H1 (cell line): Measurements from ENCODE around the gene ABCF3. TPM values are rescaled to one million over a fixed set of nuclear protein-coding genes. Genes with fewer than 3 reads are reported as not detected.

ENCODE experiments used
- CTCF ChIA-PET: fragments of 300-600 bp; sonication (Branson Sonifier 250); formaldehyde crosslinking; loops from one replicate; lab custom pipeline; 2021; ENCODE audit not compliant: partially characterized antibody; lab: Charles Lee
- POLR2A ChIA-PET: fragments of 300-600 bp; sonication (Branson Sonifier 250); formaldehyde crosslinking; loops from one replicate; lab custom pipeline; 2021; ENCODE audit warnings: inconsistent platforms; ENCODE audit not compliant: partially characterized antibody; lab: Charles Lee
- DNase-seq, 2 experiments: peaks; one replicate each; pipeline versions ENCODE4 v3.0.0 to v3.0.0-alpha.2; 2010 to 2022; ENCODE audit warnings: low spot score in 2 of 2, low read depth in 1 of 2, mixed read lengths in 1 of 2
- FAIRE-seq: peaks from 2 replicates; lab custom pipeline; 2011; peaks lifted over from hg19 to GRCh38; lab: Jason Lieb, UNC
- H2AFZ ChIP-seq: 2 replicates; pipeline ENCODE4 v1.8.1; 2012; ENCODE audit warnings: low read length, inconsistent platforms
- H2AK5ac ChIP-seq: 2 replicates; pipeline ENCODE4 v1.6.1; 2013; ENCODE audit warnings: low read depth, low read length
- H2BK120ac ChIP-seq: replicated peaks from 2 replicates; pipeline ENCODE3; 2013; ENCODE audit warnings: low read depth, low read length, inconsistent platforms
- H2BK12ac ChIP-seq: 2 replicates; pipeline ENCODE4 v1.6.1; 2013; ENCODE audit warnings: low read depth, low read length
- H2BK15ac ChIP-seq: 2 replicates; pipeline ENCODE4 v1.6.1; 2013; ENCODE audit warnings: low read length
- H2BK20ac ChIP-seq: 2 replicates; pipeline ENCODE4 v1.6.1; 2013; ENCODE audit warnings: low read length
- H2BK5ac ChIP-seq: 2 replicates; pipeline ENCODE4 v1.6.1; 2013; ENCODE audit warnings: low read depth, low read length
- H3K14ac ChIP-seq: 2 replicates; pipeline ENCODE4 v1.6.1; 2013; ENCODE audit warnings: inconsistent platforms; ENCODE audit not compliant: insufficient read length
- H3K18ac ChIP-seq: 2 replicates; pipeline ENCODE4 v1.6.1; 2013; ENCODE audit warnings: low read length; ENCODE audit errors: extremely low read depth
- H3K23ac ChIP-seq: 2 replicates; pipeline ENCODE4 v1.6.1; 2013; ENCODE audit warnings: inconsistent platforms; ENCODE audit not compliant: insufficient read length
- H3K23me2 ChIP-seq: 2 replicates; pipeline ENCODE4 v1.6.1; 2013; ENCODE audit warnings: low read depth, low read length
- H3K27ac ChIP-seq: 2 replicates; pipeline ENCODE4 v1.6.1; 2011; ENCODE audit warnings: low read depth, low read length, inconsistent platforms
- H3K27me3 ChIP-seq, 4 experiments: replicated peaks in 1 of 4; 1 replicate in 1 of 4; 2 replicates in 3 of 4; pipeline versions ENCODE4 v1.6.1 to v1.8.1; 2011 to 2013; ENCODE audit warnings: low read length in 3 of 4, mild to moderate bottlenecking in 3 of 4, inconsistent platforms in 2 of 4, mixed read lengths in 2 of 4, moderate library complexity in 1 of 4; ENCODE audit not compliant: control insufficient read depth in 3 of 4, insufficient read depth in 3 of 4; ENCODE audit errors: extremely low read depth in 1 of 4
- H3K36me3 ChIP-seq, 4 experiments: 2 replicates each; pipeline versions ENCODE4 v1.6.1 to v1.8.1; 2011 to 2013; ENCODE audit warnings: mild to moderate bottlenecking in 4 of 4, low read length in 3 of 4, moderate library complexity in 2 of 4, control low read depth in 1 of 4, inconsistent platforms in 1 of 4; ENCODE audit not compliant: insufficient read depth in 4 of 4, control insufficient read depth in 2 of 4
- H3K4ac ChIP-seq: replicated peaks from 2 replicates; pipeline ENCODE3; 2013; ENCODE audit warnings: low read length, low read depth, mixed read lengths, inconsistent platforms; ENCODE audit not compliant: insufficient read length
- H3K4me1 ChIP-seq, 4 experiments: replicated peaks in 1 of 4; 1 replicate in 1 of 4; 2 replicates in 3 of 4; pipeline versions ENCODE4 v1.6.1 to v1.8.1; 2011 to 2013; ENCODE audit warnings: low read length in 3 of 4, inconsistent platforms in 2 of 4, mixed read lengths in 1 of 4; ENCODE audit not compliant: insufficient read depth in 4 of 4, control insufficient read depth in 3 of 4
- H3K4me2 ChIP-seq, 2 experiments: 2 replicates each; pipeline versions ENCODE4 v1.6.1 to v1.8.1; 2011 to 2013; ENCODE audit warnings: low read depth in 2 of 2, low read length in 2 of 2, control low read depth in 1 of 2, inconsistent platforms in 1 of 2, mild to moderate bottlenecking in 1 of 2; ENCODE audit not compliant: insufficient read depth in 1 of 2
- H3K4me3 ChIP-seq, 4 experiments: fragments of 200-600, 300-600 bp in 1 of 4; sonication (generic), shearing (Covaris generic), sonication (Bioruptor Twin) in 1 of 4; 2 replicates each; pipeline versions ENCODE4 v1.5.1 to v1.8.1; 2011 to 2016; ENCODE audit warnings: low read length in 4 of 4, low read depth in 3 of 4, control low read depth in 2 of 4, inconsistent platforms in 2 of 4, mild to moderate bottlenecking in 2 of 4, mixed read lengths in 1 of 4, moderate library complexity in 1 of 4; ENCODE audit not compliant: insufficient read depth in 2 of 4; ENCODE audit errors: extremely low read depth in 1 of 4
- H3K56ac ChIP-seq: replicated peaks from 2 replicates; pipeline ENCODE3; 2013; ENCODE audit warnings: low read depth, mild to moderate bottlenecking, mixed read lengths, low read length, inconsistent platforms; ENCODE audit not compliant: insufficient read length
- H3K79me1 ChIP-seq: 2 replicates; pipeline ENCODE4 v1.6.1; 2013; ENCODE audit warnings: low read depth, low read length, control low read depth
- H3K79me2 ChIP-seq, 2 experiments: 2 replicates each; pipeline versions ENCODE4 v1.6.1 to v1.8.1; 2012 to 2013; ENCODE audit warnings: low read length in 2 of 2, mild to moderate bottlenecking in 2 of 2, inconsistent platforms in 1 of 2; ENCODE audit not compliant: insufficient read depth in 2 of 2, control insufficient read depth in 1 of 2
- H3K9ac ChIP-seq, 4 experiments: replicated peaks in 1 of 4; 1 replicate in 1 of 4; 2 replicates in 3 of 4; pipeline versions ENCODE4 v1.6.1 to v1.8.1; 2011 to 2013; ENCODE audit warnings: low read depth in 3 of 4, low read length in 3 of 4, control low read depth in 2 of 4, mild to moderate bottlenecking in 2 of 4, moderate library complexity in 2 of 4, inconsistent platforms in 1 of 4; ENCODE audit errors: extremely low read depth in 1 of 4
- H3K9me3 ChIP-seq, 2 experiments: 2 replicates each; pipeline versions ENCODE4 v1.6.1 to v1.8.1; 2012 to 2013; ENCODE audit warnings: mild to moderate bottlenecking in 2 of 2, moderate library complexity in 2 of 2, control low read depth in 1 of 2, inconsistent platforms in 1 of 2, low read depth in 1 of 2, low read length in 1 of 2, mixed read lengths in 1 of 2; ENCODE audit not compliant: insufficient read depth in 2 of 2
- H4K20me1 ChIP-seq, 2 experiments: replicated peaks in 1 of 2; 2 replicates each; pipeline versions ENCODE3 to v1.8.1; 2011 to 2013; ENCODE audit warnings: inconsistent platforms in 2 of 2, low read length in 2 of 2, mild to moderate bottlenecking in 1 of 2; ENCODE audit not compliant: insufficient read depth in 2 of 2, control insufficient read depth in 1 of 2
- H4K5ac ChIP-seq: 2 replicates; pipeline ENCODE4 v1.6.1; 2013; ENCODE audit warnings: low read length, low read depth, mixed read lengths, inconsistent platforms; ENCODE audit not compliant: insufficient read length
- H4K8ac ChIP-seq: 2 replicates; pipeline ENCODE4 v1.8.0; 2013; ENCODE audit warnings: mild to moderate bottlenecking, moderate library complexity, low read length, inconsistent platforms; ENCODE audit not compliant: insufficient read depth; ENCODE audit errors: extremely low read depth
- H4K91ac ChIP-seq: replicated peaks from 2 replicates; pipeline ENCODE3; 2013; ENCODE audit warnings: low read length, mixed read lengths, inconsistent platforms; ENCODE audit not compliant: insufficient read length
- CTCF ChIP-seq, 3 experiments: IDR thresholded peaks; 1 replicate in 2 of 3; 2 replicates in 1 of 3; pipeline versions ENCODE4 v1.5.1 to v1.6.1; 2011; ENCODE audit warnings: low read length in 3 of 3, mild to moderate bottlenecking in 3 of 3, inconsistent platforms in 2 of 3, low read depth in 1 of 3, moderate library complexity in 1 of 3; ENCODE audit not compliant: insufficient read depth in 1 of 3; ENCODE audit errors: control extremely low read depth in 1 of 3
- JUN ChIP-seq: IDR thresholded peaks from 2 replicates; pipeline ENCODE4 v1.6.1; 2011; ENCODE audit warnings: low read depth, mild to moderate bottlenecking, improper control_type of control experiment, low read length
- RAD21 ChIP-seq, 2 experiments: IDR thresholded peaks in 1 of 2; conservative IDR thresholded peaks in 1 of 2; 2 replicates each; pipeline ENCODE4 v1.6.1; 2011; ENCODE audit warnings: low read depth in 2 of 2, low read length in 2 of 2, improper control_type of control experiment in 1 of 2, inconsistent platforms in 1 of 2, mild to moderate bottlenecking in 1 of 2, moderate library complexity in 1 of 2
- SP4 ChIP-seq: IDR thresholded peaks from 2 replicates; pipeline ENCODE4 v1.6.1; 2012; ENCODE audit warnings: low read length, inconsistent platforms
- TAF1 ChIP-seq: IDR thresholded peaks from 2 replicates; pipeline ENCODE4 v1.6.1; 2011; ENCODE audit warnings: mild to moderate bottlenecking, low read depth, low read length
- TBP ChIP-seq: IDR thresholded peaks from 2 replicates; pipeline ENCODE4 v1.6.1; 2011; ENCODE audit warnings: low read depth, low read length, improper control_type of control experiment
- TCF12 ChIP-seq: IDR thresholded peaks from 2 replicates; pipeline ENCODE4 v1.6.1; 2011; ENCODE audit warnings: low read depth, mild to moderate bottlenecking, low read length
- TEAD4 ChIP-seq: IDR thresholded peaks from 2 replicates; pipeline ENCODE4 v1.6.1; 2012; ENCODE audit warnings: low read depth, low read length, inconsistent platforms, mixed read lengths
- USF2 ChIP-seq: IDR thresholded peaks from 2 replicates; pipeline ENCODE4 v1.6.1; 2011; ENCODE audit warnings: low read length, improper control_type of control experiment
- WGBS, 2 experiments: shearing (Covaris generic) in 1 of 2; methylation state at CpG; one replicate each; pipeline versions ENCODE4 v1.1.6 to v1.1.7; 2013 to 2015; ENCODE audit warnings: low lambda C conversion rate in 2 of 2, mixed read lengths in 2 of 2, inconsistent platforms in 1 of 2, low coverage in 1 of 2, missing lambda C conversion rate in 1 of 2; ENCODE audit not compliant: insufficient replicate concordance in 2 of 2, insufficient coverage in 1 of 2, insufficient read length in 1 of 2; ENCODE audit errors: extremely low coverage in 1 of 2, missing lambda C conversion rate in 1 of 2; 5-methylcytosine and 5-hydroxymethylcytosine counted together
- polyA plus RNA-seq, 7 experiments: library from polyadenylated mRNA; depleted of rRNA in 3 of 7; stranded (reverse) in 5 of 7; unstranded in 2 of 7; fragments of >200 nt in 5 of 7; fragments of 200-250 nt in 2 of 7; gene quantifications; 1 replicate in 5 of 7; 2 replicates in 1 of 7; 4 replicates in 1 of 7; pipeline versions ENCODE4 v1.2.1 to v1.2.3, GENCODE V29; 2011 to 2013; ENCODE audit warnings: missing spikeins in 2 of 7, mixed read lengths in 2 of 7
- total RNA-seq: library from RNA; stranded (reverse); fragmentation: NEBNext Ultra II Directional; extraction: Animal tissue kit (Norgen Biotek cat#: 25700); gene quantifications from 2 replicates; pipeline ENCODE4 v1.2.1, GENCODE V29; 2021

The ABCF3 gene
- total and polyA plus RNA-seq, 2 of the 8 experiments (the other 6 are each of a cell fraction or from before 2014, with no cell fraction given): 51.6 to 57.8 TPM

GRCh38 chr3:184156522-184156955, 29.5 kb upstream of the ABCF3 start:
- Histone ChIP-seq H3K27me3 (no peaks in the 10 kb centered on the region), H3K9ac (peak overlapping the region; percentile 43 to 90 (median 68)), H4K91ac (peak overlapping the region; percentile 46), H3K4me3 (peak overlapping the region; percentile 93 to 99 (median 98)), H3K4me2 (peak overlapping the region; percentile 96 to 98), H3K36me3 (no peaks in the 10 kb centered on the region), H3K79me1 (peaks cover 16% of the 10 kb centered on the region), H2BK5ac (peak overlapping the region; percentile 82), H2BK15ac (peak overlapping the region; percentile 81; the same call in 1 of the 2 replicates), H2BK20ac (no peak overlapping the region), H3K56ac (no peak overlapping the region), H3K14ac (no peak overlapping the region), H3K79me2 (peaks cover 21 to 37% of the 10 kb centered on the region in 2 experiments), H2AFZ (no peak overlapping the region), H2BK12ac (peak overlapping the region; percentile 62; the same call in 1 of the 2 replicates), H3K18ac (peak overlapping the region; percentile 17; the same call in 1 of the 2 replicates), H2AK5ac (no peak overlapping the region), H3K27ac (0 out of 2 replicates have a peak overlapping the region, but pooled peaks have one; percentile 26), H3K4ac (no peak overlapping the region), H3K23me2 (peaks cover 16% of the 10 kb centered on the region), H3K4me1 (peaks cover 2 to 9% (median 5%) of the 10 kb centered on the region in 4 experiments; a peak in 6 of 7 replicates), H4K8ac (no peak overlapping the region), H4K20me1 (peaks cover 0 to 4% of the 10 kb centered on the region in 2 experiments), H3K9me3 (no peaks in the 10 kb centered on the region), H3K23ac (no peak overlapping the region), H4K5ac (peak overlapping the region; percentile 1), H2BK120ac (no peak overlapping the region)
- FAIRE-seq (no peak), DNase-seq (peak in 1 of 2 experiments; percentile 65)
- ChIA-PET POLR2A (interaction anchor here (0.6 to 3.3 kb wide), 12 partner anchors 11 to 128 kb away, joined by 3 to 26 read pairs (median 4); partner anchors contain the start of genes ABCF3 and EIF2B5), CTCF (interaction anchor here (1.0 to 2.2 kb wide), 9 partner anchors 8 to 93 kb away, joined by 3 to 7 read pairs (median 4); partner anchors contain the start of gene EEF1AKMT4)
- WGBS, 2 experiments: 0% methylated on average over 5 of the region's 6 CpGs; no CpG with 5 or more reads in 1 of the 2 experiments
- 0 out of 2 replicates have a peak, but pooled peaks have one; percentile 1 for TF ChIP-seq TBP
- TF ChIP-seq JUN: no peak
- no peak for TF ChIP-seq USF2
- 0 out of 2 replicates have a peak, but pooled peaks have one; percentile 10 for TF ChIP-seq TCF12
- TF ChIP-seq CTCF (IDR thresholded peaks at IDR 0.05; ENCODE audit: control extremely low read depth in 1 of 3, insufficient read depth in 1 of 3, low read depth in 1 of 3, low read length in 3 of 3): no peak
- TF ChIP-seq RAD21 (IDR thresholded peaks at IDR 0.05 in 1 of 2, conservative IDR thresholded peaks at IDR 0.05 in 1 of 2; ENCODE audit: low read depth in 2 of 2, low read length in 2 of 2): no peak
- 0 out of 2 replicates have a peak, but pooled peaks have one; percentile 29 for TF ChIP-seq TAF1
- peak; percentile 53; the same call in 1 of the 2 replicates for TF ChIP-seq TEAD4
- TF ChIP-seq SP4: no peak
